ENCODE data around the gene SLC1A3. TPM values are rescaled to one million over a fixed set of nuclear protein-coding genes. Genes with fewer than 3 reads are reported as not detected.

Gene SLC1A3
- total RNA-seq, 1 experiment from 2014 or later = 6.0 TPM

DNA sequence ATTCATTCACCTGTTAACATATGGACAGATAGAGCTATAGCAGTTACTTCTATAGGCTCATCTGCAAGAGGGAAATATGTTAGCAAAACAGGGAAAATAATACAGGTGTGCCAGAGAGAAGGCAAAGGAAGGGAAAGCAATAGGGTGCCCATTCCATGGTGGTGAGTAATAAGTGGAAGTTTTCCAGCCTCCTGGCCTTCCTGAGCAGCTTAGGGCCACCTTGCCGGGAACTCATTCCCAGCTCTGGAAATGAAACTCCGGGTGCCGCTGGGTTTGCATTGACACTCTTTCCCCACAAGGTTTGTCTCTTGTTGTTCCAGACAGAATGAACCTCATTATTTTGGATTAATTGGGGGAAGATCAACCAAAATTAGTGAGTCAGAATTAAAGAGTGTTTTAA is 58.4 kb downstream of the SLC1A3 start:
- BruUV-seq (replicated peaks) = no TSS peak
- CTCF ChIA-PET = no interaction called here
- no peaks in the 10 kb centered on the region for H3K27me3 Mint-ChIP-seq (ENCODE audit: unreplicated experiment)
- H3K27ac Mint-ChIP-seq (ENCODE audit: unreplicated experiment) = no peak overlapping the region
- H3K36me3 Mint-ChIP-seq (ENCODE audit: insufficient read depth, unreplicated experiment) = no peaks in the 10 kb centered on the region
- H3K4me3 Mint-ChIP-seq (ENCODE audit: low read depth, unreplicated experiment) = no peak overlapping the region
- no peaks in the 10 kb centered on the region for H3K9me3 Mint-ChIP-seq (ENCODE audit: low read depth, unreplicated experiment)
- no peak for DNase-seq
- intact Hi-C loops (cut with micrococcal nuclease; ENCODE audit: unreplicated experiment) = no loop called here
- TF ChIP-seq, protein P1, sequence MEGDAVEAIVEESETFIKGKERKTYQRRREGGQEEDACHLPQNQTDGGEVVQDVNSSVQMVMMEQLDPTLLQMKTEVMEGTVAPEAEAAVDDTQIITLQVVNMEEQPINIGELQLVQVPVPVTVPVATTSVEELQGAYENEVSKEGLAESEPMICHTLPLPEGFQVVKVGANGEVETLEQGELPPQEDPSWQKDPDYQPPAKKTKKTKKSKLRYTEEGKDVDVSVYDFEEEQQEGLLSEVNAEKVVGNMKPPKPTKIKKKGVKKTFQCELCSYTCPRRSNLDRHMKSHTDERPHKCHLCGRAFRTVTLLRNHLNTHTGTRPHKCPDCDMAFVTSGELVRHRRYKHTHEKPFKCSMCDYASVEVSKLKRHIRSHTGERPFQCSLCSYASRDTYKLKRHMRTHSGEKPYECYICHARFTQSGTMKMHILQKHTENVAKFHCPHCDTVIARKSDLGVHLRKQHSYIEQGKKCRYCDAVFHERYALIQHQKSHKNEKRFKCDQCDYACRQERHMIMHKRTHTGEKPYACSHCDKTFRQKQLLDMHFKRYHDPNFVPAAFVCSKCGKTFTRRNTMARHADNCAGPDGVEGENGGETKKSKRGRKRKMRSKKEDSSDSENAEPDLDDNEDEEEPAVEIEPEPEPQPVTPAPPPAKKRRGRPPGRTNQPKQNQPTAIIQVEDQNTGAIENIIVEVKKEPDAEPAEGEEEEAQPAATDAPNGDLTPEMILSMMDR (IDR thresholded peaks at IDR 0.05; ENCODE audit: unreplicated experiment) = no peak
- peaks cover 18% of the 10 kb centered on the region for H3K4me1 Mint-ChIP-seq (ENCODE audit: low read depth, unreplicated experiment)

DNA sequence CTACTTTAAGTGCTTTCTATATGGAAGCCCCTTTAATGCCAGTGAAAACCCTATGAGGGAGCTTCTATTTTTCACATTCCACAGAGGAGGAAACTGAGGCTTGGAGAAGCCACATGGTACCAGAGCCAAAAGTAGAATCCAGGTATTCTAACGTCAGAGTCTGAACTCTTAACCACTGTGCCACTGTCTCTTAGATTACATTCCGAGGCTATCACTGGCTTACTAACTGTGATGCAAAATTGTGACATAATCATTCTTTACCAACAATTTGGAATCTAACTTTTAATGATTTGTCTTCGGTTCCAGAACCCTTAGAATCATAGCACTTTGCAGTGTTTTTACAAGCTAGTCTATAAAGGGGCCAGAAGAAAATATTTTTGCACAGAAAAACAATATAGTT is 59.2 kb downstream of the SLC1A3 start:
- no peaks in the 10 kb centered on the region for H3K27me3 Mint-ChIP-seq (ENCODE audit: unreplicated experiment)
- peaks cover 9% of the 10 kb centered on the region for H3K4me1 Mint-ChIP-seq (ENCODE audit: low read depth, unreplicated experiment)
- CTCF ChIA-PET = no interaction called here
- no peak for DNase-seq
- no peak overlapping the region for H3K27ac Mint-ChIP-seq (ENCODE audit: unreplicated experiment)
- H3K9me3 Mint-ChIP-seq (ENCODE audit: low read depth, unreplicated experiment) = no peaks in the 10 kb centered on the region
- intact Hi-C loops (cut with micrococcal nuclease; ENCODE audit: unreplicated experiment) = no loop called here
- TF ChIP-seq, protein P1 (IDR thresholded peaks at IDR 0.05; ENCODE audit: unreplicated experiment) = no peak
- H3K4me3 Mint-ChIP-seq (ENCODE audit: low read depth, unreplicated experiment) = no peak overlapping the region
- H3K36me3 Mint-ChIP-seq (ENCODE audit: insufficient read depth, unreplicated experiment) = no peaks in the 10 kb centered on the region
- BruUV-seq (replicated peaks) = no TSS peak

DNA sequence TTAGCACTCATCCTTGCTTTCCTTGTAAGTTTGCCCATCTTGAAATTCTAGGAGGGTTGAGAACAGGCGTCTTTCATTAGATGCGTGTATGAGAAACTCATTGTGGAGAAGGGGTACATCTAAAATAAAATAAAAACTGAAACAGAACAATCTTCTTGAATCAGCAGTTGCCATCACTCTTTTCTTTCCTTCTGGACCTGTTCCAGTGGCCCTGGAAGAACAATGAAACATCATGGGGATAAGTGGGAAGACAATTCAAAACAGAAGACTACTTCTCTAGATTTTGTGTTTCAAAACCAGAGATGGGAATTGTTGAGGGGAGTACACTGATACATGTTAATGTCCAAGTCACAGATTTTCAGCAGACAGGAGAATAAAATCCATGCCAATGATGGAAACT is 59.9 kb downstream of the SLC1A3 start:
- Mint-ChIP-seq H3K9me3 (ENCODE audit: low read depth, unreplicated experiment) (no peaks in the 10 kb centered on the region), H3K27me3 (ENCODE audit: unreplicated experiment) (no peaks in the 10 kb centered on the region)

DNA sequence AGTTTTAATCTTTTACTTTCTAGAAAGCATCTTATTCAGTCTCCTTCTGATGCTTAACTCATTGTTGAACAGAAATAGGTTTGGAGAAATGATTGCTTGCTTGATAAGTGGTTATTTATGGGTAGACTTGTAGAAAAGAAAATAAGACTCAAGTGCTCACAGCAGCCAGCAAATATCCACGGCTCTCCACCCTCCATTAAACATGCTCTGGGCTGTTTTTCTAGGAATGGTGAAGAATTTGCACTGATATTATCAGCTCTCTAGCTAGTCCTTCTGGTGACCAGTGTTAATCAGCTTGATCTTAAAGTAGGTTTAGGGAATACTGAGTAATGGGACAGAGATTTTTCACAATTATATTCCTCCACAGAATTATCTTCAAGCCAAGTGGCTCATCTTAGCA is 60.6 kb downstream of the SLC1A3 start:
- CTCF ChIA-PET = no interaction called here

More for the DNA sequence above, 59.9 kb downstream of the SLC1A3 start:
- Mint-ChIP-seq H3K27ac (ENCODE audit: unreplicated experiment) (no peak overlapping the region), H3K4me3 (ENCODE audit: low read depth, unreplicated experiment) (no peak overlapping the region), H3K36me3 (ENCODE audit: insufficient read depth, unreplicated experiment) (no peaks in the 10 kb centered on the region), H3K4me1 (ENCODE audit: low read depth, unreplicated experiment) (peaks cover 7% of the 10 kb centered on the region)
- TF ChIP-seq, protein P1 (IDR thresholded peaks at IDR 0.05; ENCODE audit: unreplicated experiment) = no peak
- intact Hi-C loops (cut with micrococcal nuclease; ENCODE audit: unreplicated experiment) = no loop called here
- BruUV-seq (replicated peaks) = no TSS peak
- no peak for DNase-seq
- CTCF ChIA-PET = no interaction called here

More for the DNA sequence above, 60.6 kb downstream of the SLC1A3 start:
- H3K27ac Mint-ChIP-seq (ENCODE audit: unreplicated experiment) = no peak overlapping the region
- H3K9me3 Mint-ChIP-seq (ENCODE audit: low read depth, unreplicated experiment) = no peaks in the 10 kb centered on the region
- no peak for DNase-seq
- no peak overlapping the region for H3K4me3 Mint-ChIP-seq (ENCODE audit: low read depth, unreplicated experiment)
- H3K4me1 Mint-ChIP-seq (ENCODE audit: low read depth, unreplicated experiment) = peaks cover 7% of the 10 kb centered on the region
- BruUV-seq (replicated peaks) = no TSS peak
- TF ChIP-seq, protein P1 (IDR thresholded peaks at IDR 0.05; ENCODE audit: unreplicated experiment) = no peak
- intact Hi-C loops (cut with micrococcal nuclease; ENCODE audit: unreplicated experiment) = no loop called here
- no peaks in the 10 kb centered on the region for H3K36me3 Mint-ChIP-seq (ENCODE audit: insufficient read depth, unreplicated experiment)
- no peaks in the 10 kb centered on the region for H3K27me3 Mint-ChIP-seq (ENCODE audit: unreplicated experiment)
